AG08396 (cell line): ENCODE measurements around the gene SLC16A12.

ENCODE experiments used
- DNase-seq: peaks from one replicate; pipeline ENCODE4 v3.0.0; 2012; ENCODE audit warnings: low spot score, mixed read lengths

Gene SLC16A12

GRCh38 chr10:89535171-89536012 is at the start of gene SLC16A12:
TSS of gene SLC16A12 (minus strand) at chr10:89535594. CDS start at chr10:89462578, 73,016 bp downstream.
- DNase-seq: peak; percentile 38

GRCh38 chr10:89582022-89582421 is 46.6 kb upstream of the SLC16A12 start:
- DNase-seq: no peak

- no peak for DNase-seq
Observed at GRCh38 chr10:89580243-89580642, 44.8 kb upstream of the SLC16A12 start.

- DNase-seq: no peak
Observed at GRCh38 chr10:89576696-89577095, 41.3 kb upstream of the SLC16A12 start.

GRCh38 chr10:89576022-89576421 is 40.6 kb upstream of the SLC16A12 start:
- no peak for DNase-seq

- DNase-seq: no peak
Observed at GRCh38 chr10:89575031-89575430, 39.6 kb upstream of the SLC16A12 start.

- DNase-seq: no peak
Observed at GRCh38 chr10:89574368-89574767, 39.0 kb upstream of the SLC16A12 start.

GRCh38 chr10:89567576-89568245 is 32.3 kb upstream of the SLC16A12 start:
- DNase-seq: no peak

- DNase-seq: no peak
Observed at GRCh38 chr10:89566992-89567391, 31.6 kb upstream of the SLC16A12 start.

GRCh38 chr10:89566095-89566950 is 30.9 kb upstream of the SLC16A12 start:
- DNase-seq: no peak

- no peak for DNase-seq
Observed at GRCh38 chr10:89565180-89565579, 29.8 kb upstream of the SLC16A12 start.

GRCh38 chr10:89563861-89564478 is 28.6 kb upstream of the SLC16A12 start:
- DNase-seq: peak; percentile 32

- no peak for DNase-seq
Observed at GRCh38 chr10:89563311-89563710, 27.9 kb upstream of the SLC16A12 start.

- DNase-seq: no peak
Observed at GRCh38 chr10:89556600-89556999, 21.2 kb upstream of the SLC16A12 start.

- no peak for DNase-seq
Observed at GRCh38 chr10:89555688-89556445, 20.5 kb upstream of the SLC16A12 start.

- DNase-seq: no peak
Observed at GRCh38 chr10:89554433-89554832, 19.0 kb upstream of the SLC16A12 start.

- peak; percentile 57 for DNase-seq
Observed at GRCh38 chr10:89553064-89553734, 17.8 kb upstream of the SLC16A12 start.

GRCh38 chr10:89552213-89552612 is 16.8 kb upstream of the SLC16A12 start:
- DNase-seq: no peak

- no peak for DNase-seq
Observed at GRCh38 chr10:89550509-89550908, 15.1 kb upstream of the SLC16A12 start.

- no peak for DNase-seq
Observed at GRCh38 chr10:89549510-89549909, 14.1 kb upstream of the SLC16A12 start.

- no peak for DNase-seq
Observed at GRCh38 chr10:89548673-89549072, 13.3 kb upstream of the SLC16A12 start.
